DMS153 (cell line): ENCODE data around the gene IGSF21.

Experiments used
- DNase-seq: peaks from one replicate; lab custom pipeline; 2025; lab: John Stamatoyannopoulos, UW

IGSF21 gene

GRCh38 chr1:18175530-18176377 is 68.2 kb downstream of the IGSF21 start:
- peak; percentile 49 for DNase-seq

DNA sequence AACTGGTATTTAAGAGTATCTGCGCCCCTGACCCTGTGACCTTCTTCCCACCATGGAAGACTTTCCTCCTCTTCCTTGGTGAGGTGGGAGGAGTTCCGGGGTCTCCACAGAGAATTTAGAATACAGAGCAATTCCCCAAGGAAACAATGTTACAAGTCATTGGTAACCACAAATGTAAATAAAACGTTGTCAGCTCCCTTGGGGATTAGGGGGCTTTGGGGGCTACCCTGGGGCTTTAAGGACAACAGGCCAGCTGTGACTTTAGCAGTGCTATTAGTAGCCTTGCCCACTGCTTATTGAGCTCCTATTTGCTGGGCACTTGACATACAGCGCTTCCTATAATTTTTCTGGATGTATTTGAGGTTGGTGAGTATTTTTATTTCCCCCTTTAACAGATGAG is 69.0 kb downstream of the IGSF21 start:
- no peak for DNase-seq

- no peak for DNase-seq
Observed at GRCh38 chr1:18178111-18178510, 70.5 kb downstream of the IGSF21 start.

DNA sequence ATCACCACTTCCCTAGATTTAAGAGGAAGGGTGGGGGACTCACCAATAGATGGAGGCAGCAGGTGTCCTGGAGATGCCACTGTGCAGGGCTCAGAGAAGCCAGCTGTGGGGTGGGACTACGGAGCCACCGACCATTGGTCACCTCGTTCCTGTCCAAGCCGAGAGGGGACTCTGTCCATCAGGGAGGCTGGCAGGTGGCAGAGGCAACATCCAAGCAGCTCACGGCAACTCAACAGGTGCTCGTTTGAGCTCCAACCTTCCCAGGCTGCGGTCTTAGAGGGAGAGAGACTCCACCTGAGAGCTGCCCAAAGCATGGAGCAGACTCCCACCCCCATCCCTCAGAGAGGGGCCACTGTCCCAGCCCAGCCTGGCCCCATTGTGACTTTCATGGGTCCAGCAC is 71.4 kb downstream of the IGSF21 start:
- no peak for DNase-seq

DNA sequence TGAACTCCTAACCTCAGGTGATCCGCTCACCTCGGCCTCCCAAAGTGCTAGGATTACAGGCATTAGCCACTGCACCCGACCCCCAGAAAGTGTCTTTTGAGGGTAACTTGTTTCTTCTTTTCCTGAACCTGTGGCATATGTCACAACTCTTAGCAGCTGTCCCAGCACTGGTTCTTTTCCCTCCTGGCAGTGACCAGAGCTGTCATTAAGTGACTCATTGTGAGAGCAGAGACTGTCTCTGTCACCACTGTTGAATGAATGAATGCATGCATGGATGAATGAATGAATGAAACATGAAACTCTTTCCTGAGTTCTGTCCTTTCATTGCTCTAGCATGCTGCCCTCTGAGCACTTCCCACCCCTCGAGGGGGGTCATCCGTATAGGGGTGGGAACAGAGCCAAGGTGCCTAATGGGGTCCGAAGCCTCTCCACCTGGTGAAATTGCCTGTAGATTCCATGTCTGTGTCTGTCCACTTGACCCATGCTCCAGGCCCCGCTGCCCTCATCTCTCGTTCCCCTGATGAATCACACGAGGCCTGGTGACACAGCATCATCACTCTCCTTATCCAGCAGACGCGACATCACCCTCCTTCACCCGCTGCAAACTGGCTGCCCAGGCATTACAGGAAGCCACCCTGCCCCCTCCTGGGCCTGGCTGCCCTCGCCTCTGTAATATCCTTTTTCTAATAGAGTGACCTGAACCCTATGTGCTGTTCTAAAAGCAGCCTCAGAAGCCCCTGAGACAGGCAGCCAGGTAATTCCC is 75.0 kb downstream of the IGSF21 start:
- peak; percentile 62 for DNase-seq

- no peak for DNase-seq
Observed at GRCh38 chr1:18183533-18183932, 75.9 kb downstream of the IGSF21 start.

DNA sequence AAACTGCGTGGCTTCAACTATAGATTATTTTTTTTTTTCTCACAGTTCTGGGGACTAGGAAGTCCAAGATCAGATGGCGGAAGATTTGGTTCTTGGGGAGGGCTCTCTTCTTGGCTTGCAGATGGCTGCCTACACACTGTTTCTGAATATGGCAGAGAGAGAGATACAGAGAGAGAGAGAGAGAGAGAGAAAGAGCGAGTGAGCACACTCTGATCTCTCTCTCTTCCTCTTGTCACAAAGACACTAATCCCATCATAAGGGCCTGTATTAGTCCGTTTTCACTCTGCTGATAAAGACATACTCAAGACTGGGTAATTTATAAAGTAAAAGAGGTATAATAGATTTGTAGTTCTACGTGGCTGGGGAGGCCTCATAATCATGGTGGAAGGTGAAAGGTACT is 79.5 kb downstream of the IGSF21 start:
- no peak for DNase-seq

DNA sequence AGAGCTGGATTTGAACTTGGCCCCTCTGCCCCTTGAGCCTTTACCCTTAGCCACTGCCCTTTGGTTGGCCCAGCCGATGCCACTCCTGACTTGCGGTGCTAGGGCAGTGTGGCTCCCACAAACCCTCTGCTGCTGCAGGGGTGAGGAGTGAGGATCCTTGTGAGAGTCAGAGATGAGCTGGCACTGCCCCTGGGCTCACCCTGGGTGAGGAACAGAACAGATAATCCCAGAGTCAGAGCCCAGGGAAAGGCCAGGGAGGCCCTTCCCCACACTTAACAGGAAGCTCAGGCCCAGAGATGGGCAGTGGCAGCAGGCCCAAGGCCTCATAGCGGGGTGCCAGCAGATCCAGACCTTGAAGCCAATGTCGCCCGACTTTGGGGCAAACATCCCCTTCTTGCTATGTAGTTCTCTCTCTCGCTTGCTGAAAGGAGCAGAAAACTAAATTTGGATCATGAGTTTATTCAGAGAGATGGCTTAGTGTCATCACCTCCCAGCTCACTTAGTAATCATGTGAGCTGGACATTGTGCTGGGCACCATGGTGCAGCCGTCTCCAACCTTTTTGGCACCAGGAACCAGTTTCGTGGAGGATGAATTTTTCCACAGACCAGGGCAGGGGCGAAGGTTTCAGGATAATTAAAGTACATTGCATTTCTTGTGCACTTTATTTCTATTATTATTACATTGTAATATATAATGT is 81.4 kb downstream of the IGSF21 start:
- DNase-seq = no peak

GRCh38 chr1:18190598-18190997 is 83.0 kb downstream of the IGSF21 start:
- DNase-seq = no peak

DNA sequence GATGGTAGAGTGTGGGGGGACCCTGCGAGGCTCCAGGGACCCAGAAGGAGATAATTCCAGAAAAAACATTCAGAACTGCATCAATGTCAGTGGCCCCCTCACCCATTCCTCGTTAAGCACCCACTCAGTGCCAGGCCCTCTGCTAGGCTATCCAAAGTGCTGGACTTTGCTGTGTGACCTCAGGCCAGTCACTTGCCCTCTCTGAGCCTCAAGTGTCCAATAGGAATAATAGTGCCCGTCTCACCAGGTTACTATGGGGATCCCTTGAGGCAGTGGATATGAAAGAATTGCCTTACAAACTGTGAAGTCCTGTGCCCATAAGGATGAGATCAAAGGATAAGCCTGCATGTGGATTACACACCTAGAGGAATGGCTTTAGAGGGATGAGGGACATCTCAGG is 83.4 kb downstream of the IGSF21 start:
- DNase-seq = no peak

GRCh38 chr1:18191481-18192155 is 84.0 kb downstream of the IGSF21 start:
- no peak for DNase-seq

- no peak for DNase-seq
Observed at GRCh38 chr1:18192182-18192581, 84.6 kb downstream of the IGSF21 start.

- DNase-seq = no peak
Observed at GRCh38 chr1:18192974-18193373, 85.4 kb downstream of the IGSF21 start.

- DNase-seq = no peak
Observed at GRCh38 chr1:18197299-18197698, 89.7 kb downstream of the IGSF21 start.

DNA sequence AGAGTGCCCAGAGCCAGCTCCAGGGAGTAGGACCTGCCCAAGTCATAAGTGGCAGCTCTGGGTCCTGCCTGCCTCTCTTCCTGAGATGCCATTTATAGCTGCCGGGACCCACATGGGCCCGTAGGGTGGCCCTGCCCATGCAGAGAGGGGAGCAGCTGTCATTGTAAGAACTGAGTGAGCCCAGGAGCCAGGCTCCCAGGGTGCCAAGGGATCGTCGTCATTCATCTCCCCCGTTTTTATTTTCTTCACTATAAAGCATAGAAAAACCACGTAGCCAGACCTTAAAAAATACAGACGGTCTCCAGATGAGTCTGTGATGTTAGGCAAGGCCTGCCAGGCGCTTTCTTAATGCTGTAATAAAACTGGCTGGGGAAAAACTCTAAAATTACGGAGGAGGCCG is 90.7 kb downstream of the IGSF21 start:
- no peak for DNase-seq

GRCh38 chr1:18199462-18199861 is 91.9 kb downstream of the IGSF21 start:
- DNase-seq = peak; percentile 82

DNA sequence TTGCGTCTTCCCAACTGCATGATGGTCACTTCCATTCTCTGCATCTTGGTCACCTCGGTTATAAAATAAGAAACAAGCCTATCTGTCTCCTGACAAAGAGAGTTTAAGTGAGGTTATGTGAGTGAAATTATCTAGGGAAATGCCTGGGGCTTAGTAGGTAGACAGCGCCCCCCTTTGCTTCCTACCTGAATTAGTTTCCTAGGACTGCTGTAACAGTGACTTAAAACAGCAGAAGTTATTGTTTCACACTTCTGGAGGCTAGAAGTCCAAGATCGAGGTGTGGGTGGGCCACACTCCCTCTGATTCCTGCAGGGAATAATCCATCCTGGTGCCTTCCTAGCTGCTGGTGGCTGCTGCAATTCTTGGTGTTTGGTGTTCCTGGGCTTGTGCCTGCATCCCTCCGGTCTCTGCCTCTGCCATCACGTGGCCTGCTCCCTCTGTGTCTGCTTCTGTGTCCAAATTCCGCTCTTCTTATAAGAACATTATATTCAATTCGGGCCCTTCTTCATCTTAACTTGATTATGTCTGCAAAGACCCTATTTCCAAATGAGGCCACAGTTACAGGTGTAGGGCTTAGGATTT is 92.6 kb downstream of the IGSF21 start:
- peak; percentile 5 for DNase-seq

DNA sequence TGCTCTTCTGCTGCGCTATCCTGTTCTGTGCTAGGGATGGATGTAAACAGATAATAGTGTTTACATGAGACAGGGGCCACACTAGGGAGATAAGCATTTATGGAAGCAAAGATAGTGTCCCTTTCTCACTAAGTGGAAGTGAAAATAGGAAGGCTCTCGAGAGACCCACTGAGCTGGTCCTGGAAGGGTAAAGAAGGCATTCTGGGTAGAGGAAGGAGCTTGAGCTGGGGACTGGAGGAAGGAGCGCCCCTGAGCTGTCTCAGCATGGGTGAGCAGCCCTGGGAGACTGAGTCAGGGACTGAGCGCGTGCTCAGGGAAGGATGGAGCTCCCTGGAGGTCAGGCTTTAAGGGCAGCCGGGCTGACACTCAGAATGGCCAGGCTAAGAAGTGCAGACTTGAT is 93.3 kb downstream of the IGSF21 start:
- DNase-seq = no peak

GRCh38 chr1:18201997-18202719 is 94.6 kb downstream of the IGSF21 start:
- DNase-seq = no peak

DNA sequence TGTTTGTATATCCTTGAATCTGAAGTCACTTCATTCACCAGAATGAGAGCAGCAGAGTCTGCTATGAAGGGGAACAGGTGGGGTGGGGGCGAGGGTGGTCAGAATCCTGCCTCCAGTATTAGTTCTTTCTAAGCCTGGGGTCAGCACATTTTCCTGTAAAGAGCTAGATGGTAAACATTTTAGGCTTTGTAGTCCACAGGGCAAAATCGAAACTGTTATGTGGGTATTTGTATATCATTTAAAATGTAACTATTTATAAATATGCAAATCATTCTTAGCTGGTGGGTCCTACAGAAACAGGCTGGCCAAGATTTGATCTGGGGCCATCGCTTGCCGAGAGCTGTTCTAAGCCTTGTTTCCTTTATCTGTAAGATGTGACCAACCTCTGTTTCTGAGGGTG is 96.0 kb downstream of the IGSF21 start:
- DNase-seq = no peak

GRCh38 chr1:18204575-18204974 is 97.0 kb downstream of the IGSF21 start:
- DNase-seq = no peak
